ENCODE measurements around the gene PHACTR1.
A peak's percentile ranks its signal among the peaks of the same experiment; 100 is the strongest.

The PHACTR1 gene

DNA sequence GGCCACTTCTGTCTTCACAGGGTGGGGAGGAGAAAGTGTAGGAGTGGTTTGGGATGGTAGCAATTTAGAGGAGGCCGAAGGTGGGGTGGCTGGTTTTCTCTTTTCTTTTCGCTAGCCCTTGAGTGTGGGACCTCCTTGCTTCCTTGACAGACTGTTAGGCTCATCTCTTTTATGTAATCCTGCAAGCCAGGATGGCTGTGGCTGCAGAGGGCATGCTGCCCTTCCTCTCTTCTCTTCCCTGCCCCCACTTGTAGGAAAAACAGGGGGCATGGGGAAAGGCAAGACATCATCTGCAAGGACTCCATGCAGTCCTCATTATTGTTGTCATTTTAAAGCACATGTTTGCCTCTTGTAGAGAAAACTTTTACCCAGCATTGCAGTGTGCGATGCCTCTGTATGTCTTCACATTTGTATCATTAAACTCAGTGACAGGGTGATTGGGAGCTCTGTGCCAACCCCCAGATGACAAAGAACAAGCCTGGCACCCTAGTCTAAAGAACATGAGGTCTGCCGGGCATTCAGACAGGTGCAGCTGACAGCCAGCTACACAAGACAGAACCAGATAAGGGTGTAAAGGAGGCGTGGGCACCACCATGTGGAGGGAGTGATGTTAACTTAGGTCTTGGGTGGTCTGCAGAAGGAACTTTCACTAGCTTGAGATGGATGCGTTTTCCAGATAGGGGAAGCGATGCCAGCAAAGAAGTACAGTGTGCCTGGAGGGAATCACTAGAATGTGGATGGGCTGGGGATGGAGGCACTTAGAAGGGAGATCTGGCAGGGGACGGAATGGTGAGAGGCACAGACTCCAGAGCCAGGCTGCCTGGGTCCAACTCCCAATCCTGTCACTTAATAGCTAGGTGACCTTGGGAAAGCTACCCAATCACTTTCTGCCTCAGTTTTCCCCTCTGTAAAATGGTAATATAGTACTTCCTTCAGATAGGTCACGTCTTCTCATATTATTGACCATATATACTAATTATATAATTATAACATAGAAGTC is 404.2 kb downstream of the PHACTR1 start:
- H3K9ac ChIP-seq (ENCODE audit: low read length) = no peak overlapping the region
- no peaks in the 10 kb centered on the region for H4K20me1 ChIP-seq (ENCODE audit: insufficient read depth, low read length)
- no peaks in the 10 kb centered on the region for H3K9me3 ChIP-seq (ENCODE audit: low read length)
- no peak overlapping the region for H3K4me2 ChIP-seq (ENCODE audit: low read length)
- no peak overlapping the region for H3K27ac ChIP-seq (ENCODE audit: low read depth, low read length, poor library complexity, severe bottlenecking)
- no peaks in the 10 kb centered on the region for H3K9me2 ChIP-seq (ENCODE audit: low read depth, low read length)
- H3K4me3 ChIP-seq (ENCODE audit: low read depth, low read length, poor library complexity, severe bottlenecking) = no peak overlapping the region
- H3K36me3 ChIP-seq (ENCODE audit: insufficient read depth, low read length) = no peaks in the 10 kb centered on the region
- TF ChIP-seq, protein P1, sequence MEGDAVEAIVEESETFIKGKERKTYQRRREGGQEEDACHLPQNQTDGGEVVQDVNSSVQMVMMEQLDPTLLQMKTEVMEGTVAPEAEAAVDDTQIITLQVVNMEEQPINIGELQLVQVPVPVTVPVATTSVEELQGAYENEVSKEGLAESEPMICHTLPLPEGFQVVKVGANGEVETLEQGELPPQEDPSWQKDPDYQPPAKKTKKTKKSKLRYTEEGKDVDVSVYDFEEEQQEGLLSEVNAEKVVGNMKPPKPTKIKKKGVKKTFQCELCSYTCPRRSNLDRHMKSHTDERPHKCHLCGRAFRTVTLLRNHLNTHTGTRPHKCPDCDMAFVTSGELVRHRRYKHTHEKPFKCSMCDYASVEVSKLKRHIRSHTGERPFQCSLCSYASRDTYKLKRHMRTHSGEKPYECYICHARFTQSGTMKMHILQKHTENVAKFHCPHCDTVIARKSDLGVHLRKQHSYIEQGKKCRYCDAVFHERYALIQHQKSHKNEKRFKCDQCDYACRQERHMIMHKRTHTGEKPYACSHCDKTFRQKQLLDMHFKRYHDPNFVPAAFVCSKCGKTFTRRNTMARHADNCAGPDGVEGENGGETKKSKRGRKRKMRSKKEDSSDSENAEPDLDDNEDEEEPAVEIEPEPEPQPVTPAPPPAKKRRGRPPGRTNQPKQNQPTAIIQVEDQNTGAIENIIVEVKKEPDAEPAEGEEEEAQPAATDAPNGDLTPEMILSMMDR (IDR thresholded peaks at IDR 0.05; ENCODE audit: low read length) = peak; percentile 6; the same call in 1 of the 2 replicates
- TF ChIP-seq EZH2 (IDR thresholded peaks at IDR 0.05; ENCODE audit: borderline replicate concordance, low read length) = no peak
- H3K79me2 ChIP-seq (ENCODE audit: insufficient read depth, low read length) = no peaks in the 10 kb centered on the region
- no peaks in the 10 kb centered on the region for H3K4me1 ChIP-seq (ENCODE audit: insufficient read depth, low read length, severe bottlenecking)
- no peak overlapping the region for H2AFZ ChIP-seq (ENCODE audit: low read length)
- H3K27me3 ChIP-seq (ENCODE audit: insufficient read depth, low read length) = no peaks in the 10 kb centered on the region
- no peaks in the 10 kb centered on the region for H3F3A ChIP-seq (ENCODE audit: insufficient read depth, low read length)

GRCh38 chr6:13124131-13124530 is 407.6 kb downstream of the PHACTR1 start:
- Histone ChIP-seq H3K27me3 (ENCODE audit: insufficient read depth, low read length) (0 out of 2 replicates have a peak, but pooled peaks cover 3% of the 10 kb centered on the region), H4K20me1 (ENCODE audit: insufficient read depth, low read length) (no peaks in the 10 kb centered on the region), H3K4me3 (ENCODE audit: low read depth, low read length, poor library complexity, severe bottlenecking) (no peak overlapping the region)

DNA sequence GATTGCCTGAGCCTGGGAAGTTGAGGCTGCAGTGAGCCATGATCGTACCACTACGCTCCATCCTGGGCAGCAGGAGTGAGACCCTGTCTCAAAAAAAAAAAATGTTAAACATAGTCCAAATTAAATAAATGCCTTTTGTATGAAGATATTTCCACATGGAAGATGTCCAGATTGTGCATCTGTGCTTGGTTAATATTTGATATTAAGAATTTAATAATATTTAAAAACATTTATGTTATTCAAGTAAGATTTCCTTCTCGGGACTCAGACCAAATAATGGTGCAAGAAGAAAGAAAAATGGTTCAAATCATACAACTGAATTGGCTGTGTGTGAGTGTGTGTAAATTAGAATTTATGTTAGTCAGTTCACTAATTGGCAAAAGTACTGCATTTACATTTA is 409.3 kb downstream of the PHACTR1 start:
- no peak overlapping the region for H3K4me3 ChIP-seq (ENCODE audit: low read depth, low read length, poor library complexity, severe bottlenecking)
- H3K36me3 ChIP-seq (ENCODE audit: insufficient read depth, low read length) = no peaks in the 10 kb centered on the region
- H2AFZ ChIP-seq (ENCODE audit: low read length) = no peak overlapping the region
- no peaks in the 10 kb centered on the region for H3K79me2 ChIP-seq (ENCODE audit: insufficient read depth, low read length)
- H3K27me3 ChIP-seq (ENCODE audit: insufficient read depth, low read length) = 0 out of 2 replicates have a peak, but pooled peaks cover 3% of the 10 kb centered on the region
- TF ChIP-seq, protein P1 (IDR thresholded peaks at IDR 0.05; ENCODE audit: low read length) = no peak
- TF ChIP-seq EZH2 (IDR thresholded peaks at IDR 0.05; ENCODE audit: borderline replicate concordance, low read length) = no peak
- H3K4me1 ChIP-seq (ENCODE audit: insufficient read depth, low read length, severe bottlenecking) = no peaks in the 10 kb centered on the region
- no peak overlapping the region for H3K9ac ChIP-seq (ENCODE audit: low read length)
- no peaks in the 10 kb centered on the region for H3K9me3 ChIP-seq (ENCODE audit: low read length)
- no peaks in the 10 kb centered on the region for H4K20me1 ChIP-seq (ENCODE audit: insufficient read depth, low read length)
- no peaks in the 10 kb centered on the region for H3K9me2 ChIP-seq (ENCODE audit: low read depth, low read length)
- H3K27ac ChIP-seq (ENCODE audit: low read depth, low read length, poor library complexity, severe bottlenecking) = no peak overlapping the region
- H3K4me2 ChIP-seq (ENCODE audit: low read length) = no peak overlapping the region
- H3F3A ChIP-seq (ENCODE audit: insufficient read depth, low read length) = no peaks in the 10 kb centered on the region

More at GRCh38 chr6:13124131-13124530, 407.6 kb downstream of the PHACTR1 start:
- Histone ChIP-seq H3K9me3 (ENCODE audit: low read length) (no peaks in the 10 kb centered on the region), H3K4me2 (ENCODE audit: low read length) (no peak overlapping the region), H3K79me2 (ENCODE audit: insufficient read depth, low read length) (no peaks in the 10 kb centered on the region), H3K36me3 (ENCODE audit: insufficient read depth, low read length) (no peaks in the 10 kb centered on the region), H3K27ac (ENCODE audit: low read depth, low read length, poor library complexity, severe bottlenecking) (no peak overlapping the region), H3F3A (ENCODE audit: insufficient read depth, low read length) (no peaks in the 10 kb centered on the region), H3K9ac (ENCODE audit: low read length) (no peak overlapping the region), H3K4me1 (ENCODE audit: insufficient read depth, low read length, severe bottlenecking) (no peaks in the 10 kb centered on the region), H3K9me2 (ENCODE audit: low read depth, low read length) (no peaks in the 10 kb centered on the region), H2AFZ (ENCODE audit: low read length) (no peak overlapping the region)
- TF ChIP-seq, protein P1 (IDR thresholded peaks at IDR 0.05; ENCODE audit: low read length) = no peak
- TF ChIP-seq EZH2 (IDR thresholded peaks at IDR 0.05; ENCODE audit: borderline replicate concordance, low read length) = no peak

Data from OCI-LY1 (cell line).